ENCODE results near the gene NEBL.

GRCh38 chr10:20841419-20841818, 55.7 kb downstream of the NEBL start:
- TF ChIP-seq POLR2A (IDR thresholded peaks at IDR 0.05; ENCODE audit: low read depth), result no peak
- no peak for TF ChIP-seq CTCF (IDR thresholded peaks at IDR 0.05)

Data from esophagus muscularis mucosa (tissue), 3 donors.